Liver (tissue), 9 donors: ENCODE results near the gene CYFIP1. TPM values are rescaled to one million over a fixed set of nuclear protein-coding genes. Genes with fewer than 3 reads are reported as not detected.

Experiments used
- DNase-seq: peaks from one replicate; pipeline ENCODE4 v3.0.0-alpha.2; 2017; ENCODE audit warnings: low spot score
- H3K27ac ChIP-seq, 2 donors: one replicate each; pipeline ENCODE4 v1.7.0; 2013; ENCODE audit warnings: inconsistent platforms in 2 of 2, low read length in 2 of 2, control low read depth in 1 of 2, low read depth in 1 of 2, mild to moderate bottlenecking in 1 of 2
- H3K27me3 ChIP-seq, 4 donors: one replicate each; pipeline versions ENCODE4 v1.6.1 to v1.7.0; 2013; ENCODE audit warnings: low read length in 3 of 4, inconsistent platforms in 1 of 4, mild to moderate bottlenecking in 1 of 4, moderate library complexity in 1 of 4; ENCODE audit not compliant: control insufficient read depth in 4 of 4, insufficient read depth in 4 of 4
- H3K36me3 ChIP-seq, 4 donors: one replicate each; pipeline versions ENCODE4 v1.6.1 to v1.7.0; 2013; ENCODE audit warnings: low read length in 3 of 4, mild to moderate bottlenecking in 3 of 4, low read depth in 1 of 4, moderate library complexity in 1 of 4; ENCODE audit not compliant: control insufficient read depth in 4 of 4, insufficient read depth in 3 of 4
- H3K4me1 ChIP-seq, 4 donors: one replicate each; pipeline versions ENCODE4 v1.6.1 to v1.7.0; 2013; ENCODE audit warnings: low read length in 3 of 4, mild to moderate bottlenecking in 3 of 4, moderate library complexity in 1 of 4; ENCODE audit not compliant: control insufficient read depth in 4 of 4, insufficient read depth in 4 of 4
- H3K4me3 ChIP-seq, 3 donors: one replicate each; pipeline versions ENCODE4 v1.6.1 to v1.7.0; 2013; ENCODE audit warnings: low read length in 3 of 3, control low read depth in 1 of 3, low read depth in 1 of 3, mild to moderate bottlenecking in 1 of 3
- H3K9ac ChIP-seq, 2 donors: one replicate each; pipeline ENCODE4 v1.7.0; 2013; ENCODE audit warnings: low read length in 2 of 2, mild to moderate bottlenecking in 2 of 2, moderate library complexity in 2 of 2, control low read depth in 1 of 2, low read depth in 1 of 2
- H3K9me3 ChIP-seq, 4 donors: one replicate each; pipeline versions ENCODE4 v1.6.1 to v1.7.0; 2013; ENCODE audit warnings: low read length in 3 of 4; ENCODE audit not compliant: control insufficient read depth in 4 of 4
- ATF3 ChIP-seq: IDR thresholded peaks from 2 replicates; pipeline ENCODE4 v1.6.1; 2016; ENCODE audit warnings: antibody characterized with exemption
- CTCF ChIP-seq: fragments of 150-350 bp; IDR thresholded peaks from 2 replicates; pipeline ENCODE4 v1.5.1; 2017; ENCODE audit warnings: improper control_type of control experiment, low read depth, low read length; ENCODE audit not compliant: missing input control
- EGR1 ChIP-seq, 2 donors: IDR thresholded peaks; 2 replicates each; pipeline ENCODE4 v1.6.1; 2016 to 2018; ENCODE audit warnings: antibody characterized with exemption in 2 of 2, low read depth in 2 of 2
- FOXA1 ChIP-seq: IDR thresholded peaks from 2 replicates; pipeline ENCODE4 v1.6.1; 2016; ENCODE audit warnings: antibody characterized with exemption
- FOXA2 ChIP-seq: IDR thresholded peaks from 2 replicates; pipeline ENCODE4 v1.6.1; 2016; ENCODE audit warnings: antibody characterized with exemption
- GABPA ChIP-seq, 2 donors: IDR thresholded peaks in 1 of 2; conservative IDR thresholded peaks in 1 of 2; 2 replicates each; pipeline ENCODE4 v1.6.1; 2016; ENCODE audit warnings: antibody characterized with exemption in 2 of 2, mild to moderate bottlenecking in 1 of 2, moderate library complexity in 1 of 2
- HNF4A ChIP-seq, 2 donors: conservative IDR thresholded peaks; 2 replicates each; pipeline ENCODE4 v1.6.1; 2016; ENCODE audit warnings: antibody characterized with exemption in 2 of 2, mild to moderate bottlenecking in 2 of 2
- HNF4G ChIP-seq: IDR thresholded peaks from 2 replicates; pipeline ENCODE4 v1.6.1; 2016; ENCODE audit warnings: antibody characterized with exemption
- JUND ChIP-seq, 2 donors: IDR thresholded peaks; 2 replicates each; pipeline ENCODE4 v1.6.1; 2016; ENCODE audit warnings: antibody characterized with exemption in 2 of 2
- NR2F2 ChIP-seq: IDR thresholded peaks from 2 replicates; pipeline ENCODE4 v1.6.1; 2016; ENCODE audit warnings: antibody characterized with exemption
- RAD21 ChIP-seq, 2 donors: IDR thresholded peaks; 2 replicates each; pipeline ENCODE4 v1.6.1; 2016; ENCODE audit warnings: antibody characterized with exemption in 2 of 2, mild to moderate bottlenecking in 2 of 2
- REST ChIP-seq: IDR thresholded peaks from 2 replicates; pipeline ENCODE4 v1.6.1; 2016; ENCODE audit warnings: antibody characterized with exemption, mild to moderate bottlenecking
- RXRA ChIP-seq, 2 donors: IDR thresholded peaks; 2 replicates each; pipeline ENCODE4 v1.6.1; 2017 to 2018; ENCODE audit warnings: antibody characterized with exemption in 2 of 2, mild to moderate bottlenecking in 1 of 2
- SP1 ChIP-seq: IDR thresholded peaks from 2 replicates; pipeline ENCODE4 v1.6.1; 2018; ENCODE audit warnings: antibody characterized with exemption, mild to moderate bottlenecking
- TAF1 ChIP-seq: conservative IDR thresholded peaks from 2 replicates; pipeline ENCODE4 v1.6.1; 2016; ENCODE audit warnings: antibody characterized with exemption, mild to moderate bottlenecking
- YY1 ChIP-seq: IDR thresholded peaks from 2 replicates; pipeline ENCODE4 v1.6.1; 2016; ENCODE audit warnings: antibody characterized with exemption, mild to moderate bottlenecking
- WGBS: extraction: QIAGEN DNeasy Blood & Tissue Kit; methylation state at CpG from one replicate; pipeline ENCODE4 v1.1.7; 2013; 5-methylcytosine and 5-hydroxymethylcytosine counted together
- polyA plus RNA-seq, 2 donors: library from polyadenylated mRNA; stranded (reverse) in 1 of 2; unstranded in 1 of 2; fragments of 200-250 nt in 1 of 2; fragments of >200 nt in 1 of 2; fragmentation: Nextera tagmentation in 1 of 2; extraction: Ambion mirVana in 1 of 2; gene quantifications; one replicate each; pipeline versions ENCODE4 v1.2.1 to v1.2.3, GENCODE V29; 2013 to 2015
- total RNA-seq, 2 donors: library from RNA; depleted of rRNA; stranded (reverse); fragments of >200 nt; gene quantifications; one replicate each; pipeline ENCODE4 v1.2.3, GENCODE V29; 2014
- TF ChIP-seq, protein P1 (sequence below): IDR thresholded peaks from 2 replicates; pipeline ENCODE4 v1.6.1; 2016; ENCODE audit warnings: antibody characterized with exemption
- TF ChIP-seq, protein P2 (sequence below): IDR thresholded peaks from 2 replicates; pipeline ENCODE4 v1.6.1; 2016; ENCODE audit warnings: antibody characterized with exemption
- donor health status: healthy.
- donor health status: healthy.
- donor health status: healthy.
- donor health status: healthy.
- donor health status: healthy.

CYFIP1 gene
- total and polyA plus RNA-seq, 4 donors: 13.5 to 48.3 (median 38.3) TPM

DNA sequence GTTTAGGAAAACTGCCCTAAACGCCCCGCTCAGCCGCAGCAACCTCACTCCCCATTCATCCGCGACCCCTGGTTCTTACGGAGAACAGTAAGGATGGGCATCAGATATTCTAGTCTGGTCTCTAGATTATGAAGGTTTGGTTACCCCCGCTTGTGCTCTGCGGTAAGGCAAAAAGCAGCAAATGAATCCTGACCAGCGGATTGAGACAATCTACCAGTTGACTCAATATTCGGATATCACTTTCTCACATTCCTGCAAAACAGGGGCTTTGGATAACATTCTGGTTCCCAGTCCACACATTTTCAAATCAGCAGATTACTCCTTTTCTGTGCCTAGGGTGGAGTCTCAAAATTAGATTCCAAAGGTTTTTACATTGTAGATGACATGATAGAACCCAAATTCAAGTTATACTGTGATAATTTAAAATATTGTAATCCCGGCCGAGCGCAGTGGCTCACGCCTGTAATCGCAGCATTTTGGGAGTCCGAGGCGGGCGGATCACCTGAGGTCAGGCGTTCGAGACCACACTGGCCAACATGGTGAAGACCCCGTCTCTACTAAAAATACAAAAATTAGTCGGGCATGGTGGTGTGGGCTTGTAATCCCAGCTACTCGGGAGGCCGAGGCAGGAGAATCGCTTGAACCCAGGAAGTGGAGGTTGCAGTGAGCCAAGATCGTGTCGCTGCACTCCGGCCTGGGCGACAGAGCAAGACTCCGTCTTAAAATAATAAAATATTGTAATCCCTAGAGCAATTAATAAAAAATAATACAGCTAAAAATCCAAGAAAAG is 1.1 kb upstream of the CYFIP1 start:
- WGBS: 68% methylated on average over 30 of the region's 30 CpGs
- Histone ChIP-seq H3K9ac (peak overlapping the region in 1 of 2 donors; percentile 28), H3K27ac (peak overlapping the region in 1 of 2 donors; percentile 88), H3K4me3 (peak overlapping the region; percentile 80 to 99 (median 98)), H3K36me3 (no peaks in the 10 kb centered on the region), H3K4me1 (peaks cover 6 to 22% (median 12%) of the 10 kb centered on the region in 4 donors), H3K27me3 (no peaks in the 10 kb centered on the region), H3K9me3 (no peaks in the 10 kb centered on the region)
- no peak for TF ChIP-seq GABPA (IDR thresholded peaks at IDR 0.05 in 1 of 2, conservative IDR thresholded peaks at IDR 0.05 in 1 of 2)
- TF ChIP-seq FOXA2: no peak
- no peak for TF ChIP-seq YY1
- no peak for TF ChIP-seq RAD21 (IDR thresholded peaks at IDR 0.05)
- no peak for TF ChIP-seq RXRA (IDR thresholded peaks at IDR 0.05)
- no peak for TF ChIP-seq TAF1
- TF ChIP-seq HNF4A (conservative IDR thresholded peaks at IDR 0.05): no peak
- no peak for TF ChIP-seq EGR1 (IDR thresholded peaks at IDR 0.05; ENCODE audit: low read depth in 2 of 2)
- TF ChIP-seq, protein P1, sequence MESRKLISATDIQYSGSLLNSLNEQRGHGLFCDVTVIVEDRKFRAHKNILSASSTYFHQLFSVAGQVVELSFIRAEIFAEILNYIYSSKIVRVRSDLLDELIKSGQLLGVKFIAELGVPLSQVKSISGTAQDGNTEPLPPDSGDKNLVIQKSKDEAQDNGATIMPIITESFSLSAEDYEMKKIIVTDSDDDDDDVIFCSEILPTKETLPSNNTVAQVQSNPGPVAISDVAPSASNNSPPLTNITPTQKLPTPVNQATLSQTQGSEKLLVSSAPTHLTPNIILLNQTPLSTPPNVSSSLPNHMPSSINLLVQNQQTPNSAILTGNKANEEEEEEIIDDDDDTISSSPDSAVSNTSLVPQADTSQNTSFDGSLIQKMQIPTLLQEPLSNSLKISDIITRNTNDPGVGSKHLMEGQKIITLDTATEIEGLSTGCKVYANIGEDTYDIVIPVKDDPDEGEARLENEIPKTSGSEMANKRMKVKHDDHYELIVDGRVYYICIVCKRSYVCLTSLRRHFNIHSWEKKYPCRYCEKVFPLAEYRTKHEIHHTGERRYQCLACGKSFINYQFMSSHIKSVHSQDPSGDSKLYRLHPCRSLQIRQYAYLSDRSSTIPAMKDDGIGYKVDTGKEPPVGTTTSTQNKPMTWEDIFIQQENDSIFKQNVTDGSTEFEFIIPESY: no peak
- TF ChIP-seq HNF4G: no peak
- no peak for TF ChIP-seq SP1
- TF ChIP-seq, protein P2, sequence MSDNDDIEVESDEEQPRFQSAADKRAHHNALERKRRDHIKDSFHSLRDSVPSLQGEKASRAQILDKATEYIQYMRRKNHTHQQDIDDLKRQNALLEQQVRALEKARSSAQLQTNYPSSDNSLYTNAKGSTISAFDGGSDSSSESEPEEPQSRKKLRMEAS: no peak
- no peak for TF ChIP-seq REST
- no peak for TF ChIP-seq CTCF
- no peak for TF ChIP-seq ATF3
- TF ChIP-seq NR2F2: no peak
- TF ChIP-seq JUND (IDR thresholded peaks at IDR 0.05): no peak
- TF ChIP-seq FOXA1: no peak
- DNase-seq: no peak
